Measurements from ENCODE around the gene GDF15. TPM values are rescaled to one million over a fixed set of nuclear protein-coding genes. Genes with fewer than 3 reads are reported as not detected.

The GDF15 gene
- total RNA-seq, 1 experiment from 2014 or later = 56.6 TPM

DNA sequence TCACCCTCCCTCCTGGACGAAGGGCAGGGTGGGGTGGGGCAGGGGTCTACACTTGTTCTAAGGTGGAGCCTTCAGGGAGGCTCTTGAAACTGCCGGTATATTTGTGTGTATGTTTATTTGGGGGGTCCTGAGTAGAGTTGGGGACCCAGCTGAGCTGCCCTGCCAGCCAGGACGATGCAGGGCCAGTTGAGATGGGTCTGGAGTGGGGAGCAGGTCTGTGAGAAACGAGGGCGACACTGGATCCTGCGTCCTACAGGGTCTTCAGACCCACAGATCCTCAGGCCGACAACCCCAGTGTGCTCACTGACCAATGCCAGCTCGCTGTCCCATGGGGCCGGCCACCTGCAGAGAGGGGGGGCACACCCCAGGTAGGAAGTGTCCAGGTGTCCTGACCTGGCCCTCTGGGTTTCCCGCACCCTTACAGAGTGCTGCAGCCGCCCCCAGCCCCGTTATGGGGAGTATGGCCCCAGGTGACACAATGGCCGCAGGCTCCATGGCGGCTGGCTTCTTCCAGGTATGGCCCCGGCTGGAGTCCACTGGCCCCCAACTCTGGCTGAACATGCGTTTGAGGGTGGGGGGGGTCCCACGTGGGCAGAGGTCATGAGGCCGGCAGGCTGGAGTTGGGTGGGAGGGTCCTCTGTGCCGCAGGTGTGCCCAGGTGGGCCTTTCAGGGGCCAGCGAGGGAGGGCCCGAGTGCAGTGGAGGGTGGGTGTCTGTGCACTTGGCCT, 44.6 kb downstream of the GDF15 start:
- Mint-ChIP-seq H3K9me3 (ENCODE audit: low read depth, unreplicated experiment) (no peaks in the 10 kb centered on the region), H3K4me1 (ENCODE audit: low read depth, unreplicated experiment) (no peaks in the 10 kb centered on the region), H3K4me3 (ENCODE audit: low read depth, unreplicated experiment) (no peak overlapping the region), H3K27me3 (ENCODE audit: unreplicated experiment) (no peaks in the 10 kb centered on the region), H3K36me3 (ENCODE audit: insufficient read depth, unreplicated experiment) (peaks cover 8% of the 10 kb centered on the region), H3K27ac (ENCODE audit: unreplicated experiment) (no peak overlapping the region)
- TF ChIP-seq CTCF (IDR thresholded peaks at IDR 0.05; ENCODE audit: unreplicated experiment) = no peak
- no peak for DNase-seq
- CTCF ChIA-PET = no interaction called here
- BruUV-seq (replicated peaks) = no TSS peak
- intact Hi-C loops (cut with micrococcal nuclease; ENCODE audit: unreplicated experiment) = no loop called here

GRCh38 chr19:18431351-18432197, 45.6 kb downstream of the GDF15 start:
- Mint-ChIP-seq H3K4me3 (ENCODE audit: low read depth, unreplicated experiment) (no peak overlapping the region), H3K9me3 (ENCODE audit: low read depth, unreplicated experiment) (no peaks in the 10 kb centered on the region), H3K4me1 (ENCODE audit: low read depth, unreplicated experiment) (no peaks in the 10 kb centered on the region), H3K36me3 (ENCODE audit: insufficient read depth, unreplicated experiment) (peaks cover 14% of the 10 kb centered on the region), H3K27me3 (ENCODE audit: unreplicated experiment) (no peaks in the 10 kb centered on the region), H3K27ac (ENCODE audit: unreplicated experiment) (no peak overlapping the region)
- TF ChIP-seq CTCF (IDR thresholded peaks at IDR 0.05; ENCODE audit: unreplicated experiment) = no peak
- CTCF ChIA-PET = no interaction called here
- intact Hi-C loops (cut with micrococcal nuclease; ENCODE audit: unreplicated experiment) = no loop called here
- no peak for DNase-seq
- no TSS peak for BruUV-seq (replicated peaks)

DNA sequence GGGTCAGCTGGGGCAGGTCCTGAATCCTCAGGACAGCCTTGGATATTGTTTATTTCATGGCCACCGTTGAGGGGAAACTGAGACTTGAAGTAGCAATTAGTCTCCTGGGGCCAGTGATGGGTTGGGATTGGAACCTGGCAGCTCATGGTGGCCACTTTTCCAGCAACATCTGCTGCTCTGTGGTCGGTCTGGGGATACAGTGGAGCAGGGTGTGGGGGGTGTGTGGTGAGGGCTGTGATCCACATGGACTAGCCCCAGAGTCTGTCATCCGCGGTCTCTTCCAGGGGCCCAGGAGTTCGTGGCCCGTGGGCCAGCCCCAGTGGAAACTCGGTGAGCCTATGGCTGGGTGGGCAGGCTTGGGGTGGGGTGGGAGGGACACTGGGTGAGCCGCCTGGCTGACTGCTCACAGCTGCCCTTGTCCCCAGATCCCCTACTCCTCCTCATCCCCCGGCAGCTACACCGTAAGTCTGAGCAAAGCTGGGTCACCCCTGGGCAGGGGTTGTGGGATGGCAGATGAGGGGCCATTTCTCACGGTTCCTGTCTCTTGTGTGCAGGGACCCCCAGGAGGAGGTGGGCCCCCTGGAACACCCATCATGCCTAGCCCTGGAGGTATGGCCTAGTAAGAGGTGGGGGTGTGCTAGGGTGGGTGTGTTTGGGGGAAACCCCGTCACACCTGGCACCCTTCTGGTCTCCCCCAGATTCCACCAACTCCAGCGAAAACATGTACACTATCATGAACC, 46.5 kb downstream of the GDF15 start:
- Mint-ChIP-seq H3K27me3 (ENCODE audit: unreplicated experiment) (no peaks in the 10 kb centered on the region), H3K27ac (ENCODE audit: unreplicated experiment) (no peak overlapping the region), H3K4me1 (ENCODE audit: low read depth, unreplicated experiment) (no peaks in the 10 kb centered on the region), H3K4me3 (ENCODE audit: low read depth, unreplicated experiment) (no peak overlapping the region), H3K9me3 (ENCODE audit: low read depth, unreplicated experiment) (no peaks in the 10 kb centered on the region), H3K36me3 (ENCODE audit: insufficient read depth, unreplicated experiment) (peaks cover 21% of the 10 kb centered on the region)
- CTCF ChIA-PET = no interaction called here
- TF ChIP-seq CTCF (IDR thresholded peaks at IDR 0.05; ENCODE audit: unreplicated experiment) = no peak
- intact Hi-C loops (cut with micrococcal nuclease; ENCODE audit: unreplicated experiment) = no loop called here
- DNase-seq = no peak
- no TSS peak for BruUV-seq (replicated peaks)

GRCh38 chr19:18433015-18433691, 47.2 kb downstream of the GDF15 start:
- Mint-ChIP-seq H3K27me3 (ENCODE audit: unreplicated experiment) (no peaks in the 10 kb centered on the region), H3K36me3 (ENCODE audit: insufficient read depth, unreplicated experiment) (peaks cover 27% of the 10 kb centered on the region), H3K9me3 (ENCODE audit: low read depth, unreplicated experiment) (no peaks in the 10 kb centered on the region), H3K27ac (ENCODE audit: unreplicated experiment) (no peak overlapping the region), H3K4me3 (ENCODE audit: low read depth, unreplicated experiment) (no peak overlapping the region), H3K4me1 (ENCODE audit: low read depth, unreplicated experiment) (no peaks in the 10 kb centered on the region)
- TF ChIP-seq CTCF (IDR thresholded peaks at IDR 0.05; ENCODE audit: unreplicated experiment) = no peak
- no TSS peak for BruUV-seq (replicated peaks)
- CTCF ChIA-PET = no interaction called here
- DNase-seq = no peak
- intact Hi-C loops (cut with micrococcal nuclease; ENCODE audit: unreplicated experiment) = no loop called here
